HL-60 (cell line): ENCODE data around the gene CXCL6.

Experiments
- CTCF ChIP-seq: IDR thresholded peaks from one replicate; pipeline ENCODE4 v1.5.1; 2011; ENCODE audit warnings: low read length, control low read depth, inconsistent platforms; ENCODE audit not compliant: insufficient read depth
- GABPA ChIP-seq: IDR thresholded peaks from 2 replicates; pipeline ENCODE4 v1.6.1; 2012; ENCODE audit warnings: low read depth
- POLR2AphosphoS5 ChIP-seq: IDR thresholded peaks from 2 replicates; pipeline ENCODE4 v1.6.1; 2012; ENCODE audit warnings: low read depth
- SPI1 ChIP-seq: IDR thresholded peaks from 2 replicates; pipeline ENCODE4 v1.6.1; 2012; ENCODE audit warnings: low read depth, mild to moderate bottlenecking, borderline replicate concordance

- TF ChIP-seq POLR2AphosphoS5 = no peak
- no peak for TF ChIP-seq GABPA
- TF ChIP-seq SPI1 = no peak
- no peak for TF ChIP-seq CTCF
Observed at GRCh38 chr4:73822812-73823504, 13.5 kb upstream of the CXCL6 start.
